ENCODE data around the gene C19orf47. TPM values are rescaled to one million over a fixed set of nuclear protein-coding genes. Genes with fewer than 3 reads are reported as not detected.

The C19orf47 gene
- polyA plus RNA-seq, 3 donors, result 7.6 to 10.2 (median 8.0) TPM

DNA sequence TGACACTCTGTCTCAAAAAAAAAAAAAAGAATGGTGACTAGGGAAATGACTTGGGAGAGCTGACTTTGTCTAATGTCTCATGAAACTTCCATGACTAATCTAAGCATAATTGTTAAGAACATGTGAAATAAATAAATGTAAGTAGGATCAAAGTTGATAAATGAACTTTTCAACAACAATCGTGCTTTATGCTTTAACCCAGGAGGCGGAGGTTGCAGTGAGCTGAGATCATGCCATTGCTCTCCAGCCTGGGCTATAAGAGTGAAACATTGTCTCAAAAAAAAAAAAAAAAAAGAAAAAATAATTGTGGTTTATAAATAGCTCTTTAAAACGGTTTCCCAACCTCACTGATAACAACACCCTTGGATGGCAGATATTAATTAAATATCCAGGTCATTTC, 50.2 kb downstream of the C19orf47 start:
- Histone ChIP-seq H4K20me1 (ENCODE audit: insufficient read depth, low read length) (no peaks in the 10 kb centered on the region), H3K9ac (ENCODE audit: insufficient read depth, low read length, poor library complexity, severe bottlenecking) (no peak overlapping the region), H3K27ac (ENCODE audit: low read depth in 1 of 2, low read length in 2 of 2) (no peak overlapping the region), H3K4me3 (replicated peaks in 1 of 3; ENCODE audit: low read depth in 2 of 3, low read length in 3 of 3) (no peak overlapping the region), H3K9me3 (replicated peaks in 1 of 2; ENCODE audit: control insufficient read depth in 1 of 2, insufficient read depth in 1 of 2, low read length in 2 of 2) (no peaks in the 10 kb centered on the region), H3K4me2 (replicated peaks; ENCODE audit: extremely low read depth, low read length, poor library complexity, severe bottlenecking) (no peak overlapping the region), H3K79me2 (ENCODE audit: insufficient read depth, low read length) (no peaks in the 10 kb centered on the region), H3K36me3 (replicated peaks in 1 of 2; ENCODE audit: control insufficient read depth in 1 of 2, insufficient read depth in 2 of 2, low read length in 2 of 2) (no peaks in the 10 kb centered on the region), H3K27me3 (ENCODE audit: control insufficient read depth in 2 of 2, insufficient read depth in 2 of 2, low read length in 2 of 2) (no peaks in the 10 kb centered on the region), H2AFZ (ENCODE audit: insufficient read depth, low read depth, low read length, poor library complexity, severe bottlenecking) (no peak overlapping the region), H3K4me1 (ENCODE audit: control insufficient read depth in 1 of 2, insufficient read depth in 2 of 2, low read length in 2 of 2) (no peaks in the 10 kb centered on the region)
- TF ChIP-seq, protein P1, sequence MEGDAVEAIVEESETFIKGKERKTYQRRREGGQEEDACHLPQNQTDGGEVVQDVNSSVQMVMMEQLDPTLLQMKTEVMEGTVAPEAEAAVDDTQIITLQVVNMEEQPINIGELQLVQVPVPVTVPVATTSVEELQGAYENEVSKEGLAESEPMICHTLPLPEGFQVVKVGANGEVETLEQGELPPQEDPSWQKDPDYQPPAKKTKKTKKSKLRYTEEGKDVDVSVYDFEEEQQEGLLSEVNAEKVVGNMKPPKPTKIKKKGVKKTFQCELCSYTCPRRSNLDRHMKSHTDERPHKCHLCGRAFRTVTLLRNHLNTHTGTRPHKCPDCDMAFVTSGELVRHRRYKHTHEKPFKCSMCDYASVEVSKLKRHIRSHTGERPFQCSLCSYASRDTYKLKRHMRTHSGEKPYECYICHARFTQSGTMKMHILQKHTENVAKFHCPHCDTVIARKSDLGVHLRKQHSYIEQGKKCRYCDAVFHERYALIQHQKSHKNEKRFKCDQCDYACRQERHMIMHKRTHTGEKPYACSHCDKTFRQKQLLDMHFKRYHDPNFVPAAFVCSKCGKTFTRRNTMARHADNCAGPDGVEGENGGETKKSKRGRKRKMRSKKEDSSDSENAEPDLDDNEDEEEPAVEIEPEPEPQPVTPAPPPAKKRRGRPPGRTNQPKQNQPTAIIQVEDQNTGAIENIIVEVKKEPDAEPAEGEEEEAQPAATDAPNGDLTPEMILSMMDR (IDR thresholded peaks at IDR 0.05), result no peak
- Mint-ChIP-seq H3K9me3 (no peaks in the 10 kb centered on the region), H3K4me1 (no peaks in the 10 kb centered on the region), H3K27ac (no peak overlapping the region), H3K36me3 (no peaks in the 10 kb centered on the region), H3K27me3 (ENCODE audit: low read depth in 3 of 3) (peaks cover 0 to 1% (median under 1%) of the 10 kb centered on the region in 3 donors), H3K4me3 (no peak overlapping the region)
- intact Hi-C loops (cut with micrococcal nuclease), result no loop called here
- WGBS (ENCODE audit: insufficient coverage), result no CpG with 5 or more reads among the region's 3 CpGs
- DNase-seq, result no peak

DNA sequence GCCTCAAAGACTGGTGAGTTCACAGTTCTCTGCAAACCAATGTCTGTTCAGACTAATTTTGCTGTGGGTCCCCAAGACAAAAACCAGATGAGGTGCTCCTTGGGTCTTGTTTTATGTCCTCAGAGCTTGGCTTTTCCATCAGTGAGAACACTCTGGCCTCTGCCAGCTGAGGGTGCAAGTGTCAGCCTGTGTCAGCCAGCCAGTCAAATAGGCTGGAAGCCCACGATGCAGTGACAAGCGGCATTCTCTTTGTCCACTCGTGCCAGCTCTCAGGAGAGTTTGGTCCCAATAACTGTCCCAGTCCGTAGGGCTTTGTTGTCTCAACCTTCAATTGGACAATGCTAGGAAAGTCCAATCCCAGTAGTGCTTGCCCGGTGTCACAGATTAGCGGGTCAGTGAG, 53.6 kb downstream of the C19orf47 start:
- Histone ChIP-seq H3K9me3 (replicated peaks in 1 of 2; ENCODE audit: control insufficient read depth in 1 of 2, insufficient read depth in 1 of 2, low read length in 2 of 2) (no peaks in the 10 kb centered on the region), H4K20me1 (ENCODE audit: insufficient read depth, low read length) (no peaks in the 10 kb centered on the region), H3K4me2 (replicated peaks; ENCODE audit: extremely low read depth, low read length, poor library complexity, severe bottlenecking) (no peak overlapping the region), H3K4me1 (ENCODE audit: control insufficient read depth in 1 of 2, insufficient read depth in 2 of 2, low read length in 2 of 2) (no peaks in the 10 kb centered on the region), H2AFZ (ENCODE audit: insufficient read depth, low read depth, low read length, poor library complexity, severe bottlenecking) (no peak overlapping the region), H3K27ac (ENCODE audit: low read depth in 1 of 2, low read length in 2 of 2) (no peak overlapping the region), H3K4me3 (replicated peaks in 1 of 3; ENCODE audit: low read depth in 2 of 3, low read length in 3 of 3) (no peak overlapping the region), H3K79me2 (ENCODE audit: insufficient read depth, low read length) (no peaks in the 10 kb centered on the region), H3K36me3 (replicated peaks in 1 of 2; ENCODE audit: control insufficient read depth in 1 of 2, insufficient read depth in 2 of 2, low read length in 2 of 2) (no peaks in the 10 kb centered on the region), H3K9ac (ENCODE audit: insufficient read depth, low read length, poor library complexity, severe bottlenecking) (no peak overlapping the region), H3K27me3 (ENCODE audit: control insufficient read depth in 2 of 2, insufficient read depth in 2 of 2, low read length in 2 of 2) (no peaks in the 10 kb centered on the region)
- intact Hi-C loops (cut with micrococcal nuclease), result no loop called here
- H3K9me3 Mint-ChIP-seq, result no peaks in the 10 kb centered on the region
- no peaks in the 10 kb centered on the region for H3K4me1 Mint-ChIP-seq
- WGBS (ENCODE audit: insufficient coverage), result 98% methylated on average over 6 of the region's 6 CpGs
- H3K36me3 Mint-ChIP-seq, result no peaks in the 10 kb centered on the region
- TF ChIP-seq, protein P1 (IDR thresholded peaks at IDR 0.05), result no peak
- H3K27ac Mint-ChIP-seq, result no peak overlapping the region
- DNase-seq, result no peak
- peaks cover 0 to 2% (median 1%) of the 10 kb centered on the region in 3 donors for H3K27me3 Mint-ChIP-seq (ENCODE audit: low read depth in 3 of 3)
- H3K4me3 Mint-ChIP-seq, result no peak overlapping the region

Measured in CD14-positive monocyte (primary cell).